HG03432 (cell line): ENCODE data around the gene ABL1.

Source experiments
- ATAC-seq: cut with Tn5 transposase; IDR thresholded peaks from one replicate; pipeline ENCODE4 v1.9.1; 2021; ENCODE audit warnings: mild to moderate bottlenecking, moderate library complexity; ENCODE audit not compliant: unreplicated experiment

ABL1 gene

DNA sequence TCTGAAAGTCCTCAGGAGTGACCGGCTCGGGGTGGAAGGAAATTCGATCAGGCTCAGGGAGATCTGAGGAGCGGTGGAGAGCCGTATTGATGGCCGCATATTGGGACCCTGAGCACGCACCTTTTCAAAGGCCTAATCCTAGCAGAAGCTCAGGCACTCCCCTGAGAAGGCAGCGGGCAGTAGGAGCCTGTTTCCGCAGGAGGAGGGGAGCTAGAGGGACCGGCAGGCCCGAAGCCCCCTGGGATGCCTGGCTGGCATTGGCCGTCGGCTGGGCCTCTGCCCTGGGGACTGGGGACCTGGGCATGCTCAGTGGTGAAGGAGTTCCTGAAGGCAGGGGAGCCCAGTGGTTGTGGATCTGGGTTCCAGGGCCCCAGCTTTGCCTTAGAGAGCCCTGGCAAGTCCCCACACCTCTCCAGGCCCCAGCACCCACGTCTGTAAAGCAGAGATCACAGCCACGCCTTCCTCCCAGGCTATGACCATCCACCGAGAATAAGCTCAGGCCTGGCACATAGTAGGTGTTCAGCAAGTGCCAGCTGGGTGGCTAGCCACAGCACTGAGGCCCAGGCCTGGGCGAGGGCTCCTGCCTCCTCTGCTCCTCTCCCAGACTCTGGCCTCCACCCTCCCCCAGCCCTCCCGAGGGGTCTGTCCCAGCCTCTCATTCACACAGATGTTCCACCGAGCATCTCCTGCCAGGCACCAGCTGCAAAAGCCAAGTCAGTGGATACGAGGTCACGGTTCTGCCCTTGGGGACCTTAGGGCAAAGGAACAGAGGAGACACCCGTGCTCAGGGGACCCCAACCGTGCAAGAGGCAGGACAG lies 78.8 kb downstream of the ABL1 start:
- ATAC-seq: no peak

DNA sequence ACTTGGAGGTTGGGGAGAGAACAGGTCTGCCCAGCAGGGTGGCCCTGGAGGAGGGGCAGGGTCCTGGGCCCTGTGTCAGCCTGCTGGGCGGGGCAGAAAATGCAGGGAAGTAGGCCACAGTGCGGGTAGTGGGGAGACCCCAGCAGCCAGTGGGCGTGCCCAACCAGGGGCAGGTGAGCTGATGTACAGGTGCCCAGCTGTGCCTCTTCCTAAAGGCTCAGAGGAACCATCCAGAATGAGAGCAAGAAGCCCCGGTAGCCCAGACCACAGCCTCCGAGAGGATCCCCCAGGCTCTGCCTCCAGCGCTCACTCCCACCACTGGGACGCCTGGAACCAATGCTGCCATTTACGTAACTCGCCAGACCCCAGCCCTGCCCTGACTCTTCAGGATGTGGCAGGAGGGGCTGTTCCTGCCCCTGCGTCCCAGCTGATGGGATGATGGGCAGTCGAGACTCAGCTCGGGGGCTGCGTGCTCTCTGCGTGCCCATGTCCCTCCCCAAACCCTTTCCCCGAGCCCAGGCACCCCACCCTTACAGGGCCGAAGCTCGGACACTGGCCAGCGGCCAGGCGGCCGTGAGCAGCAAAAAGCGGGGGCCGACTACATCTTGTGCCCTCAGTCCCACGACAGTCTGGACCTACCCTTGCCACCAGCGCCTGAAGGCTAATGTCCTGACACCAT lies 79.5 kb downstream of the ABL1 start:
- no peak for ATAC-seq

DNA sequence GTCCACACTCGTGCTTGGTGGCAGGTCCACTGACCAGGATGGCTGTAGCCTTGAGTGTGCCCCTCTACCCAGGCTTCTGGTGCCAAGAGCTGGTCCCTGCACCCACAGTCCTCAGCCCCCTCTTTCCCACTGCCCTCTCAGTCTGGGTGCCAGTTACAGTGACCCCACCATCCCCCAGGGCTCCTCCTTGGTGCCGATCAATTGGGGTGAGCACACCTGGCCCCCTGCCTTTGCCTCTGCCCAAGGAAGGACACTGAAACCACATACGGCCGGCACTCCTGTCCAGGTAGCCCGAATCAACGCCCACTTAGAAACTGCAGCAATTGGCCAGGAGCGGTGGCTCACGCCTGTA lies 80.0 kb downstream of the ABL1 start:
- ATAC-seq: no peak

DNA sequence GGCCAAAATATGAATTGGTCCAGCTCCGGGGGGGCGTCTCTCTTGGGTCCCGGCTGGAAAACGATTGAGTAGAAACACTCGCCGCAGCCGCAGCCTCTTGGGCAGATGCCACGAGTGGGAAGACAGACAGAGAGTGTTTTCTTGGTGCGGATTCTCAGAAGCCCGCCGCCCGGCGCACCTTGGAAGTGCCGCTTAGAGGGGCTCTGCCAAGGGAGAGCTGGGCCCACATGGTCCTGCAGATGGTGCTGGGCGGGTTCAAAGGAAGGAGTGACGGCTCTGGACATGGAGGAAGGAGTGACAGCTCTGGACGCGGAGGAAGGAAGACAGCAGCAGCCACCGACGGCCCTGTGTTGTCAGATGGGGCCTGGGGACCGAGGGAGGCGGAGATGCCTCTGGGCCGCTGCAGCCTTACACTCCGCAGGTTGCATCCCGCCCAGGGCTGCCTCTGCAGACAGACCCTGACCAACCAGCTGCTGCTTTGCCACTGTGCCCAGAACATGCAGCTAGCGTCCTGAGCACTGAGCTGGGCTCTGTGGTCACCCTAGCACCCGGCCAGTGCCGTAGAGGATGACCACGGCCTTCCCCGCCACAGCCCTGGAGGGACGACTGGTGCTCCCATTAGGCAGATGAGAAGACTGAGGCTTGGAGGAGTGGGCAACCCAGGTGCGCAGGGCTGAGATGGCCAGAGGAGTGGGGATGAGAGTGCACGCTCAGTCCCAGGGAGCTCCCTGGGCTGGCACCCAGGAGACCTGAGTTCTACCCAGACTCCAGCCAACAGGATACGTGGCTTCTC lies 82.3 kb downstream of the ABL1 start:
- no peak for ATAC-seq

DNA sequence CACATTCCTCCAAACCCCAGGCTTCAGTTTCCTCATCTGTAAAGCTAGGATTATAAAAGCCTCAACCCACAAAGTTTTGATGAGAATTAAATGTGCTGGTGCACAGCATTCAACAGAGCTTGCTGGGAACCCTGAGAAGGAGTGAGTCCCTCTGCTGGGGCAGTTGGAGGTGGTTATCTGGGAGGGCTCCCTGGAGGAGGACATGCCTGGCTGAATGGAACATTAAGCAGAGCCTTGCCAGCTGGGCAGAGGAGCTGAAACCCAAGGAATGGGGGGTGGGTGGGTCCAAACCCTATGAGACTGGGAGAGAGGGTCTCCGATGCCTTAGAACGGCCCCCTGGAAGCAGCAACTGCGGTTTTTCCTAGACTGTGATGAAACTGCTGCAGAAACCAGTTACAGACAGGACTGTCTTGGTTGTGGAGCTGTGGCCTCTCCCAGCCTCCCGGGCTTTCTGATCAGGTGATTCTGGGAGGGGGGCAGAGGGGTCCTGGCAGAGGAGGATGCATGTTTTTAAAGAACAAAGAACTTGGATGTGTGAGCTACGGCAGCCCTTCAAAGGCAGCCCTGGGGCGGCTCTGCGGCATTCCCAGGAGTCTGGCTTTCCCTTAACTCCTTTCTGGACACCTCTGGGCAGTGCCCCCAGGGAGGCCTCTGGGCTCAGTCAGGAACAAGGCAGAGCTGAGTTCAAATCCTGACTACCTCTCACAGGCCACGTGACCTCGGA lies 83.2 kb downstream of the ABL1 start:
- ATAC-seq: no peak

DNA sequence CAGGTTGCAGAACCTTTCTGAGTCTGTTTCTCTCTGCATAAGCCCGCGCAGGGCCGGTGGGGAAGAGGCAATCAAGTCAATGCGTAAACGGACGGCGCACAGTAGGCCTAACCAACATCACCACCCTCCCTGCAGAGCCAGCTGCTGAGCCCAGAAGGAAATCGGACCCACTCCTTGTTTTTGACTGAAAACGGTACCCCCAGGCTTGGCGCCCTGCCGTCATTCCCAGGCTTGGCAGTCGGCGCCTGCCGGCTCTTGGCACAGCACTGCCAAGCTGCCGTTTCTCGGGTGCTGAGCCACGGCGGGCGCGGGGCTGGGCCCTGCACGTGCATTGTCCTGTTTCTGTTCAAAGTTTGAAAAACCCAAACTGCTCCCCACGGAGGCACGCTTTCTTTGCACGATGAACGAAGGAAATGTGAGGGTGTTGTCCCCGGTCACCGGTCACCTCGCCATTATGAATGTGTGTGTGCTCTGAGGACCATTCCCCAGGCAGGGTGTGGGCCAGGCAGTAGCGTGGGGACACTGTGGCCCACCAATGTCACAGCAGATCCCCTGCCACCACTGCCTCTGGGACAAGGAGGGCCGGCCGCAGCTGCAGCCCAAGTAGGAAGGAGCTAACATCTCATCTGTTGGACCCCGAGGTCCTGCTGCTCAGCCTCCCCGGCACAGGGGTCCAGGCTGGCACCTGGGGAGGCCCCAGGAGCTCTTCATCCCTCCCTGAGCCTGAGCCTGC lies 83.9 kb downstream of the ABL1 start:
- no peak for ATAC-seq

DNA sequence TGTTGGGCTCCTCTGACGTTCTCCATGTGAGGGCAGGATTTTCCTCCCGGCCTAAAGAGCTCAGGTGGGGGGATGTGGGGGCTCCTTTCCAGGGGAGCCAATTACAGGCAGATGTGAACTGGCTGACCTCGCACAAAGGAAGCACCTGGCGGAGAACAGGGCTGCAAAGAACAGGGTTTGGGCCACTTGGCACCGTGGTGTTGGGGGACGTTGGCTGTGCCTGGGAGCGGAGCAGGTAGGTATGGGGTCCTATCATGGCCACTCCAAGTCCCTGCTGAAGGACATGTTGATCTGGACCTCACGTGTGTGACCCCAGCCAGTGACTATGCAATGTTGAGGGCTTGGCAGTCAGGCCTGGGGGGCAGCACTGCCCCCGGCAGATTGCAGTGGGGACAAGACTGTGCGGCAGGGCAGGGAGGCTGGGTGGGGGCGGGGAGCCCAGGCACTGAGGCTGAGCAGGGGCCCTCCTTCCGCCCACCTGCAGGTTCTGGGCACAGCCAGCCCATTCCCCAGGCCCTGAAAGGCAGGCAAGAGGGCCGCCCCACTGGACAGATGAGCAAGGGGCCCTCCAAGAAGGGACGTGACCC lies 84.6 kb downstream of the ABL1 start:
- no peak for ATAC-seq

DNA sequence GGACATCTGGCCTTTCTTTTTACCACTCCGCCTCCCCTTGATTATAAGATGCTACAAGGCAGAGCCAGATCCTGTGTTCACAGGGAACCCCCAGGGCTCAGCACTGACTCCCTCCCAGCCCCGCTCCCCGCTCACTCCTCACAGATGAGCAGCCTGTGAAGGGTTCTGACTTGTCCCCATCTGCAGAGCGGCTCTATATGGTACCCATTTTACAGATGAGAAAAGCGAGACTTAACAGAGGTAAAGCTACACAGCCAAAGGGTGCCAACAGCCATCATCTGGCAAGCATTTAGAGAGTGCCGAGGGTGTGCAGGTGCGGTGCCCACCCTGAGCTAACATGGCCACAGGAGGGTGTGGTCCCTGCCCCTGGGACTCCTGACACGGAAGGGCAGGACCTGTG lies 85.2 kb downstream of the ABL1 start:
- no peak for ATAC-seq

DNA sequence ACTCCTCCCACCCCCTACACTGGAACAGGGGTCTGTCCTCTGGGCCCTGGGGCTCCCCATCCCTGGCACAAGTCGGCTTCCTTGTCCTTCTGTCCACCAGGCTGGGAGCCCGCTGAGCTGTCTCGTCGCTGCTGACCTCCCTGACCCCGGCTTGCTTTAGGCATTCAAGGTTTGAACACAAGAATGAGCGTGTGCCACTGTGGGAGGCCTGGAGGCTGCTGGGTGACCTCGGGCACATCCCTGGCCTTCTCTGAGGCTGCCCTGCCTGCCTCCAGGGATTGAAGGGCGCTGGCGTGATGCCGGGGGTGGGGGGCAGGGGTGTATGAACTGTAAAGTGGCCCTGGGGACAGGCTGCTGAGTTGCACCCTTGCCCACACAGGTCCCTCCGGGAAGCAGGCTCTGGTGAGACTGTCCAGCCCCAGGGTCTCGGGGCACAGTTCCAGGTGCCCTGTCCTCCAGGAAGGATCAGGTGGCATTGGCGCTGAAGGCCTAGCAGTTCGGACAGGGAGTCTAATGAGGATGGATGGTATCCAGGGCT lies 85.8 kb downstream of the ABL1 start:
- no peak for ATAC-seq

DNA sequence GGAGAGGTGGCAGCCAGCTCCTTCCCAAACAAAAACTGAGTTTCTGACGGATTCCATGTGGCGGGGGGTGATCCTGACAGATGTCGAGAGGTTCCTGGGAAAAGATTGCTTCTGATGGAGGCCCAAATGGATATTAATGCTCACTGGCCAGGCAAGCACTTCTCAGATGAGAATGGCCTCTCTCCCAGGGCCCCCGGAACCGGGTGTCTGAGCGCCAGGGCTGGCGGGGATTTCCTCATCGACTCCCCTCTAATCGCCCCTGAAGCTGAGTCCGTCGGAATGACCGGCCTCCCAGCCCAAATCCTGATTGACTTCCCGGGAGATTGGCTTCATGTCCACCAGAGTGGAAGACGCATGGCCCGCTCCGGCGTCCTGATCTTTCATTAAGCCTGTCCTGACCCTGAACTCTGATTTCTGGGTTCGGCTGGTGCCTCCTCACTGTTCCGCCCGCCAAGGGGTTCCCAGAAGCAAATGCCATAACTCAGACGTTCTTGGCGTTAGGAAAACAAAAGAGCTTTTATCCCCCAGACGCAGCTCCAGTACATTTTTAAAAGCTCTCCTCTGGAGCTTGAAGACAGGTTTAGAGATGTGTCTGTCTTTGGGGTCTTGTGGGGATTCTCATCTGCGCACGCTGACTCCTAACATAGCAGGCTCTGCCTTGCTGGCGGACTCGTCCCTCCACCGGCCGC lies 86.4 kb downstream of the ABL1 start:
- no peak for ATAC-seq

DNA sequence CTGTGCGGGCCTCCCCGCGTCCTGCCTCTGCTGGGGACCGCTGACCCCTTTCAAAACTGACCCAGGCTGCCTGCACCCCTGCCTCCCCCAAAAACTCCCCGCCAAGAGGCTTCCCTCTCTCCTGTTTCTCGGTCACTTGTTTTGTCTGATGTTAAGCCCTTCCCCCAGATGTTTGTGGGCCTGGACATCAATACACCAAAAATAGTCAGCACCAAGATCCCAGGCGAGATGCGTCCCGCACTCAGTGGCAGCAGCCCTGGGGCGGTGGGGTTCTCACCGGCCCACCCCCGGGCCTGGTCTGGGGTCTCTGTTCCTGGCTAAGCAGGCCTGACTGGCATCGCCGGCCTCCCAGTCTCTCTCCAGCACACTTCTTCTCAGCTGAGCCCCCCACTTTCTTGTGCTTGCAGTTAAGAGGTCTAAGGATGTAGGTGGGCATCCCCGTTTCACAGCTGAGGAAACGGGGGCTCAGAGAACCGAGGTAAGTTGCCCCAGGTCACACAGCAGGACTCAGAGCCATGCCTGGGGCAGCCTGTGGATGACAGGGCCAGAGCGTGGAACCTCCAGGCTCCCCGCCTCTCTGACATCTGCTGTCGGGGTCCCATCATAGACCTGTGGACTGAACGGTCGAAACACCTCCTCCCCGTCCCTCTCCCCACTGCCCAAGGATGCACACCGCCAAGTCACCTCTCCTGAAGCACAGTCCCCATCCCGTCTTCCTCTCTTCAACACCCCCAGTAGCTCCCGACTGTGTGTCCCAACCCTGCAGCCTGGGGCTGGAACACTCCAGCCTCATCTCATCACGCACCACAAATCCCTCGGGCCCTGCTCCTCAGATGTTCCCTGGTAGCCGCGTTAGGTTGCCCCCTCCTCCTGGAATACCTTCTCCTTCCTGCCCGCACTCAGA lies 87.2 kb downstream of the ABL1 start:
- no peak for ATAC-seq

DNA sequence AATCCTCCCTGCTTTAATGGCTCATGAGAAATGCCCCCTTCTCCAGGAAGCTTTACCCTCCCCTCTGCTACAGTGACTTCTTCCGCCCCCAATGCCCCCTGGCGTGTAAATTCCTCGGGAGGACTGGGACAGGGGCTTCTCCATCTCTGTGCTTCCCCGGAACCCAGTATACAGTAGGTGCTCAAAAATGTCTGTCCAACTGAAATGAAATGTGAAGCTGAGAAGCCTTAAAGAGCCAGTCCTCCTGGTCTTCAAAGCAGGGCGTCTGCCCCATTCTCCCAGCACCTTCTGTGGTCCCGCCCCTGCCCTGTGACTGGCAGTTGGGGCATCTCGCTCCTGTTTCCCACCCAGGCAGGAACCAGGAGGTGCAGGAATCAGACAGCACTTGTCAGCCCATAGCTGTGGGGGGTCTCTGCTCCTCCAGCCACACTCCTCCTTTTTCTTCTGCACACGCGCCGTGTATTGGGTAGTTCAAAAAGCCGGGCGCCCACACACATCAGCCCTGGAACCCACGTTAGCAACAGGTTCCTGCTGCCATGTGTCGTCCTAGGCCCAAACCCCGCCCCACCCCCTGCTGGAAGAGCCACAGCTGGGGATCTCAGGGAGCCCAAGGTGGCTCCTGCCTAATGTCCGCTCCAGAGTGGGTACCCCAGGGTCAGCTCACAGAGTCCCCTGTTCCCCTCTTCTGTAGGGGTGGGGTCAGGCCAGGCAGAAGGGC lies 88.0 kb downstream of the ABL1 start:
- ATAC-seq: no peak

DNA sequence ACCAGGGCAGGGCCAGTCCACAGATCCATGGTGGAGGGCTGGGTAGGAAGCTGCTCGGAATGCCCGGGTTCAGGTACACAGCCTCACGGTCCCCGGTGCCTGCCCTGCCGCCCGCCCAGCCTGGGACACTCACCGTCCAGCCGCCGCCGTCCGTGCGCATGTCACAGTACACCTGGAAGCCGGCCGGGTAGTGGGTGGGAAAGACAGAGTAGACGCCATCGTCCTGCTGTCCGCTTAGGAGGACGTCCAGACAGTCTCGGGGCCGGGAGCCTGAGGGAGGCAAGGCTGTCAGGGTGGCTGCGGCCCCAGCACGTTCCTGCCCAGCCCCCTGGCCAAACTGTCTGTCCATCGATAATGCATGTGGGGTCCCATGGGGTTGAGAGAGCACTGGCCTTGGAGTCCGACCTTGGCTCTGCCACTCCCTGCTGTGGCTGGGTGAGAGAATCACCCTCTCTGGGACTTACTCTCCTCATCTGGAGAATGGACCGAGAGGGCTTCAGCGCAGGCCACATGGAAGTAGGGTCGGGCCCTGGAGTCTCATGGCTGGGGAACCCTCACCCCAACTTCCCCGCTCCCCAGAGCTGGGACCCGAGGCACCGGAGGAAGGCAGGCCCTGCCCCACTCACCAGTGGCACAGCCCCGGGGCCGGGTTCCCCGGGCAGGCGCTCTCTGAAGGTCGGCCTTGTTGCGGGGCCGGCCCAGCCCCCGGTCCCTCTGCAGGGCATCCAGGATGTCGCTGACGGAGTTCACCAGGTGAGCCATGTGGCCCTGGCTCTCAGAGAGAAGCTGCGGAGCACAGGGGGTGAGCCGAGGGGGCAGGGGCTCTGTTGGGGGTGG lies 88.8 kb downstream of the ABL1 start:
- ATAC-seq: no peak

DNA sequence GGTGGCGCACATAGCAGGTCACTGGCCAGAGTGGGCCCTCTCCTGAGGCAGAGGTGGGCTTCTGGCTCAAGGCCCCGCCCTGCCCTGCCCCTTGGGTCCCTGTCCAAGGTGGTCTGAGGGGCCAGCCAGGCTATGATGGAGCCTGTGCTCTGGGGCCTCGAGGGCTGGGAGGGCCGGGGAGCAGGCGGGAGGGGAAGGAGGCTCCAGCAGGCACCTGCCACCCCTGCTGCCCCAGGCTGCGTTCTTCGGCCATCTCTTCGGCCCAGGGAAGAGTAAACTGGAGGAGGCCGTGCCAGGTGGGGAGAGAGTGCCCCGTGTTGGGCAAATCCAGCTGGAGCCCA lies 89.4 kb downstream of the ABL1 start:
- ATAC-seq: no peak

DNA sequence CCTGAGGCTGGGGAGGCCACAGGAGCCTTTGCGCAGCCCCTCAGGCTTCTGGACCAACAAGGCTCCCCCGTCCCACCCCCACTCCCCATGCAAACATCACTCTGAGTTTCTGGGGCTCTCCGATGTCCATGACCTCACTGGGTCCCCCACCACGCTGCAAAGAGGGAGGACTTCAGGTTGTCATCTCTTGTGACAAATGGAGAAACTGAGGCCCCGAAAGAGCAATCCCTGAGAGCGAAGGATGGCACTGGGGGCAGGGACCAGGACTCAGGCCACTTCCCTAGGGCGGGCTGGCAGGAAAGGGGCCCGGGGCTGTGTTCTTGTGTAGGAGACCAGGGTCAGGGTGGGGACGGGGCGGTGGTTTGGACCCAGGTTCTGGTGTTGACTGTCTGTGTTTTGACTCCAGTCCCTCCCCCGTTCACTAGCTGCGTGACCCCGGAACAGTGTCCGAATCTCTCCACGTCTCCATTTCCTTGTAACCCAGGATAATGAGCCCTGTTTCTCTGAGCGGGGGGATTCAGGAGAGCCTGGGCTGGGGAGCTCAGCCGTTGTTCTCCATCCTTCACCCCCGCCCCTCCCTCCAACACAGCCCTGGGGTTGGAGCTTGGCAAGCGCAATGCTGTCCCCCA lies 90.1 kb downstream of the ABL1 start:
- no peak for ATAC-seq

DNA sequence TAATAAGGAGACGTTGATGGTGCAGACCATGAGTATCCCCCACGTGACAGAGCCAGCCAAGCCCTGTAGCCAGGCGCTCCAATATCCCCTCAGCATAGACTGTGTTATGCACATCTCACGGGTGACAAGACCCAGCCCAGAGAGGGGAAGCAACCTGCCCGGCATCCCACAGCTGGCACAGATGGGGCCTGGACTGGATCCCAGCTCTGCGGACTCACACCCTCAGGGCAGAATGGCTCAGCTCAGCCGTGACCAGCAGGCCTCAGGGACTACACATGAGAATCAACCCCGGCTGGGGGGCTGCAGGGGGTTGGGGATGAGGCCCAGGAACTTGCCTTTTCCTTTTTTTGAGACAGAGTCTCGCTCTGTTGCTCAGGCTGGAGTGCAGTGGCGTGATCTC lies 92.3 kb downstream of the ABL1 start:
- ATAC-seq: no peak
